CD14-positive monocyte (primary cell): ENCODE measurements around the gene ARL5B. TPM values are rescaled to one million over a fixed set of nuclear protein-coding genes. Genes with fewer than 3 reads are reported as not detected.

ENCODE experiments used
- DNase-seq, 3 donors: peaks; one replicate each; pipeline ENCODE4 v3.0.0-alpha.2; 2011 to 2022
- H2AFZ ChIP-seq: 2 replicates; pipeline ENCODE4 v1.6.0; 2012; ENCODE audit warnings: mild to moderate bottlenecking, low read depth, low read length, inconsistent platforms; ENCODE audit not compliant: insufficient read depth, poor library complexity, severe bottlenecking
- H3K27ac ChIP-seq, 2 donors: 1 replicate in 1 of 2; 2 replicates in 1 of 2; pipeline ENCODE4 v1.5.1; 2012 to 2013; ENCODE audit warnings: low read length in 2 of 2, control low read depth in 1 of 2, inconsistent platforms in 1 of 2, low read depth in 1 of 2, mild to moderate bottlenecking in 1 of 2
- H3K27me3 ChIP-seq, 2 donors: one replicate each; pipeline versions ENCODE4 v1.6.0 to v1.6.1; 2011 to 2013; ENCODE audit warnings: low read length in 2 of 2; ENCODE audit not compliant: control insufficient read depth in 2 of 2, insufficient read depth in 2 of 2
- H3K36me3 ChIP-seq, 2 donors: replicated peaks in 1 of 2; 1 replicate in 1 of 2; 2 replicates in 1 of 2; pipeline versions ENCODE4 v1.5.1 to v1.6.1; 2012 to 2013; ENCODE audit warnings: low read length in 2 of 2, control low read depth in 1 of 2, inconsistent platforms in 1 of 2, mild to moderate bottlenecking in 1 of 2; ENCODE audit not compliant: insufficient read depth in 2 of 2, control insufficient read depth in 1 of 2
- H3K4me1 ChIP-seq, 2 donors: 1 replicate in 1 of 2; 2 replicates in 1 of 2; pipeline versions ENCODE4 v1.5.1 to v1.6.1; 2012 to 2013; ENCODE audit warnings: low read length in 2 of 2, control low read depth in 1 of 2, inconsistent platforms in 1 of 2, mild to moderate bottlenecking in 1 of 2, moderate library complexity in 1 of 2; ENCODE audit not compliant: insufficient read depth in 2 of 2, control insufficient read depth in 1 of 2
- H3K4me2 ChIP-seq: replicated peaks from 2 replicates; pipeline ENCODE3; 2012; ENCODE audit warnings: low read length, moderate library complexity, mild to moderate bottlenecking; ENCODE audit not compliant: poor library complexity, severe bottlenecking; ENCODE audit errors: extremely low read depth
- H3K4me3 ChIP-seq, 3 experiments: fragments of 200-600 bp in 1 of 3; sonication (generic) in 1 of 3; replicated peaks in 1 of 3; 1 replicate in 2 of 3; 2 replicates in 1 of 3; pipeline ENCODE4 v1.5.1; 2011 to 2013; ENCODE audit warnings: low read length in 3 of 3, mild to moderate bottlenecking in 3 of 3, control low read depth in 2 of 3, low read depth in 2 of 3, inconsistent platforms in 1 of 3, moderate library complexity in 1 of 3
- H3K79me2 ChIP-seq: 2 replicates; pipeline ENCODE4 v1.6.0; 2012; ENCODE audit warnings: mild to moderate bottlenecking, control low read depth, inconsistent platforms, low read length, moderate library complexity; ENCODE audit not compliant: insufficient read depth
- H3K9ac ChIP-seq: 2 replicates; pipeline ENCODE4 v1.6.0; 2017; ENCODE audit warnings: low read length, mild to moderate bottlenecking; ENCODE audit not compliant: insufficient read depth, poor library complexity, severe bottlenecking
- H3K9me3 ChIP-seq, 2 donors: replicated peaks in 1 of 2; 1 replicate in 1 of 2; 2 replicates in 1 of 2; pipeline versions ENCODE4 v1.5.1 to v1.6.1; 2012 to 2013; ENCODE audit warnings: low read length in 2 of 2, control low read depth in 1 of 2; ENCODE audit not compliant: control insufficient read depth in 1 of 2, insufficient read depth in 1 of 2
- H4K20me1 ChIP-seq: 2 replicates; pipeline ENCODE4 v1.6.0; 2012; ENCODE audit warnings: mild to moderate bottlenecking, low read length, control low read depth, moderate library complexity; ENCODE audit not compliant: insufficient read depth
- H3K27ac Mint-ChIP-seq, 7 donors: one replicate each; pipeline ENCODE4 v1.8.0; 2020; ENCODE audit warnings: mild to moderate bottlenecking in 7 of 7, mixed read lengths in 7 of 7, moderate library complexity in 6 of 7, inconsistent platforms in 2 of 7
- H3K27me3 Mint-ChIP-seq, 3 donors: one replicate each; pipeline ENCODE4 v1.8.0; 2021 to 2022; ENCODE audit warnings: low read depth in 3 of 3, mild to moderate bottlenecking in 3 of 3, mixed read lengths in 3 of 3, moderate library complexity in 3 of 3, inconsistent platforms in 1 of 3
- H3K36me3 Mint-ChIP-seq, 2 donors: one replicate each; pipeline ENCODE4 v1.8.0; 2020; ENCODE audit warnings: mixed read lengths in 2 of 2, inconsistent platforms in 1 of 2, mild to moderate bottlenecking in 1 of 2
- H3K4me1 Mint-ChIP-seq: one replicate; pipeline ENCODE4 v1.8.0; 2020; ENCODE audit warnings: mild to moderate bottlenecking, mixed read lengths
- H3K4me3 Mint-ChIP-seq, 2 donors: one replicate each; pipeline ENCODE4 v1.8.0; 2020; ENCODE audit warnings: mild to moderate bottlenecking in 2 of 2, mixed read lengths in 2 of 2, moderate library complexity in 1 of 2
- H3K9me3 Mint-ChIP-seq, 7 donors: one replicate each; pipeline ENCODE4 v1.8.0; 2020 to 2022; ENCODE audit warnings: mixed read lengths in 7 of 7, mild to moderate bottlenecking in 6 of 7, moderate library complexity in 6 of 7, inconsistent platforms in 2 of 7
- CTCF ChIP-seq: fragments of 200-600 bp; IDR thresholded peaks from one replicate; pipeline ENCODE4 v1.8.0; 2022; ENCODE audit warnings: antibody characterized with exemption, mild to moderate bottlenecking
- WGBS: methylation state at CpG from one replicate; pipeline ENCODE4 v1.1.5; 2013; ENCODE audit warnings: missing lambda C conversion rate; ENCODE audit not compliant: insufficient coverage; 5-methylcytosine and 5-hydroxymethylcytosine counted together
- intact Hi-C, 2 donors: fragments of 100-400 bp; cut with micrococcal nuclease; formaldehyde crosslinking; loops; one replicate each; pipeline versions ENCODE4 v1.15.0 to v1.15.1; 2023
- polyA plus RNA-seq, 3 donors: library from polyadenylated mRNA; depleted of rRNA in 1 of 3; unstranded in 2 of 3; stranded (reverse) in 1 of 3; fragments of 300-500 nt in 2 of 3; fragments of >200 nt in 1 of 3; fragmentation: Illumina TruSeq in 2 of 3; gene quantifications; 1 replicate in 2 of 3; 2 replicates in 1 of 3; pipeline ENCODE4 v1.2.3, GENCODE V29; 2012 to 2021

ARL5B gene
- polyA plus RNA-seq, 3 donors: 1.3 to 14.4 (median 1.4) TPM

DNA sequence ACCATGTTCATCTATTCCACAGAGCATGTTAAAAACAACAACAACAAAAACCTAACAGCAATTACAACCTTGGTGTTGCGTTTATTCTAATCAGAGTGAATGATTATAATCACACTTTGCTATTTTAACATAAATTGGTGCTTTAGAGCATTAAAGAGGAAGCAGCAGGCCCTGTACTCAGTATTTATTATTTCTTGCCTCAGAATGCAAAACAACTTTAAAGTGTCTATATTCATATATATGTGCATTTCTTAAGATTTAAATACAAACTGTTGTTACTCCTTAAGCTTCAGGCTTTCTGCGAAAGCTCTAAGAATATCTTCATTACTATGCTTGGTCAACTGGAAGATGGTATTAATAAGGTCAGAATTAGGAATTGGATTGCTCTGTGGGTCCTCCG lies 21.5 kb downstream of the ARL5B start:
- Histone ChIP-seq H3K9ac (no peak overlapping the region), H3K9me3 (no peaks in the 10 kb centered on the region), H2AFZ (no peak overlapping the region), H3K36me3 (peaks cover 4 to 19% of the 10 kb centered on the region in 2 donors), H3K27ac (no peak overlapping the region), H3K4me1 (no peaks in the 10 kb centered on the region), H3K4me3 (no peak overlapping the region), H3K79me2 (no peaks in the 10 kb centered on the region), H3K27me3 (no peaks in the 10 kb centered on the region), H3K4me2 (no peak overlapping the region), H4K20me1 (no peaks in the 10 kb centered on the region)
- Mint-ChIP-seq H3K36me3 (peaks cover 17 to 23% of the 10 kb centered on the region in 2 donors), H3K9me3 (no peaks in the 10 kb centered on the region), H3K27me3 (peaks cover 0 to 3% (median 0%) of the 10 kb centered on the region in 3 donors), H3K27ac (no peak overlapping the region), H3K4me3 (no peak overlapping the region), H3K4me1 (no peaks in the 10 kb centered on the region)
- no peak for TF ChIP-seq CTCF
- DNase-seq: no peak
- WGBS: no CpG with 5 or more reads among the region's 3 CpGs
- intact Hi-C loops: no loop called here

DNA sequence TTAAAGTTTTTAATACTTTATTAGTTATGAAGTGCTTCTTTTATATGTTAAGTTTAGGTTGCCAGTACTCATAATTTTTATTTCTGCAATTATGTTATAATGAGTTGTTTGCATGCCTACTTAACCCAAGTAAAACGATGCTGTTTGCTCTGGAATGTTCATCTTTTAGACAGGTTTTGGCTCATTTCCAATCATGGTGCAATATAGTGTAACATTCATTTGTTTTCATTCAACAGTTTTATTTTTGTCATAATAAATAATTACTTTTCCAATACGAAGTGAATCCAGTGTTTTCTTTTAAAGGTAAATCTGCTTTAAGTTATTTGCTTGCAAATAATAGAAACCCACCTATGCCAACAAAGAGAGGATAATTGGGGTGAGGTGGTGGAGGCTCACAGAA lies 22.1 kb downstream of the ARL5B start:
- H3K27ac ChIP-seq: no peak overlapping the region
- H3K79me2 ChIP-seq: no peaks in the 10 kb centered on the region
- H4K20me1 ChIP-seq: no peaks in the 10 kb centered on the region
- H3K27me3 ChIP-seq: no peaks in the 10 kb centered on the region
- peaks cover 14 to 19% of the 10 kb centered on the region in 2 donors for H3K36me3 Mint-ChIP-seq
- H3K4me3 Mint-ChIP-seq: no peak overlapping the region
- H3K9me3 ChIP-seq: no peaks in the 10 kb centered on the region
- intact Hi-C loops: no loop called here
- no peak overlapping the region for H3K9ac ChIP-seq
- H3K4me1 ChIP-seq: no peaks in the 10 kb centered on the region
- H3K27me3 Mint-ChIP-seq: peaks cover 0 to 3% (median 0%) of the 10 kb centered on the region in 3 donors
- H3K9me3 Mint-ChIP-seq: no peaks in the 10 kb centered on the region
- no peak overlapping the region for H3K27ac Mint-ChIP-seq
- no CpG with 5 or more reads among the region's 2 CpGs for WGBS
- H3K4me3 ChIP-seq: no peak overlapping the region
- peaks cover 0 to 13% of the 10 kb centered on the region in 2 donors for H3K36me3 ChIP-seq
- no peak overlapping the region for H2AFZ ChIP-seq
- H3K4me2 ChIP-seq: no peak overlapping the region
- no peak for TF ChIP-seq CTCF
- no peaks in the 10 kb centered on the region for H3K4me1 Mint-ChIP-seq
- DNase-seq: no peak
